ENCODE data around the gene ZNF827.

DNA sequence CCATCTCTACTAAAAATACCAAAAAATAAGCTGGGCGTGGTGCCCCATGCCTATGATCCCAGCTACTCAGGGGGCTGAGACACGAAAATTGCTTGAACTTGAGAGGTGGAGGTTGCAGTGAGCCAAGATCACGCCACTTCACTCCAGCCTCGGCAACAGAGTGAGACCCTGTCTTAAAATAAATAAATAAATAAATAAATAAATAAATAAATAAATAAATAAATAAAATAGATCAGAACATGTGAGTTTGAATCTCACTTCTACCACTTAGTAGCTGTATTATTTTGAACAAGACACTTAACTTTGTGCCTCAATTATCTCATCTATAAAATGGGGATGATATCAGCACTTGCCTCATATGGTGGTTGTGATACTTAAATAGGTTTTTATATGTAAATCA is 168.5 kb downstream of the ZNF827 start:
- TF ChIP-seq, protein P1, sequence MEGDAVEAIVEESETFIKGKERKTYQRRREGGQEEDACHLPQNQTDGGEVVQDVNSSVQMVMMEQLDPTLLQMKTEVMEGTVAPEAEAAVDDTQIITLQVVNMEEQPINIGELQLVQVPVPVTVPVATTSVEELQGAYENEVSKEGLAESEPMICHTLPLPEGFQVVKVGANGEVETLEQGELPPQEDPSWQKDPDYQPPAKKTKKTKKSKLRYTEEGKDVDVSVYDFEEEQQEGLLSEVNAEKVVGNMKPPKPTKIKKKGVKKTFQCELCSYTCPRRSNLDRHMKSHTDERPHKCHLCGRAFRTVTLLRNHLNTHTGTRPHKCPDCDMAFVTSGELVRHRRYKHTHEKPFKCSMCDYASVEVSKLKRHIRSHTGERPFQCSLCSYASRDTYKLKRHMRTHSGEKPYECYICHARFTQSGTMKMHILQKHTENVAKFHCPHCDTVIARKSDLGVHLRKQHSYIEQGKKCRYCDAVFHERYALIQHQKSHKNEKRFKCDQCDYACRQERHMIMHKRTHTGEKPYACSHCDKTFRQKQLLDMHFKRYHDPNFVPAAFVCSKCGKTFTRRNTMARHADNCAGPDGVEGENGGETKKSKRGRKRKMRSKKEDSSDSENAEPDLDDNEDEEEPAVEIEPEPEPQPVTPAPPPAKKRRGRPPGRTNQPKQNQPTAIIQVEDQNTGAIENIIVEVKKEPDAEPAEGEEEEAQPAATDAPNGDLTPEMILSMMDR (conservative IDR thresholded peaks at IDR 0.05; ENCODE audit: low read length): no peak
- no peak for TF ChIP-seq EZH2phosphoT487 (IDR thresholded peaks at IDR 0.05; ENCODE audit: borderline replicate concordance)

All from Loucy (cell line).